Right atrium auricular region (tissue), 2 donors: Measurements from ENCODE around the gene PPP2R2C. TPM values are rescaled to one million over a fixed set of nuclear protein-coding genes. Genes with fewer than 3 reads are reported as not detected.

Source experiments
- DNase-seq: peaks from one replicate; pipeline ENCODE4 v3.0.0-alpha.2; 2019; ENCODE audit warnings: low spot score
- H3K27ac ChIP-seq, 2 donors: fragments of 200-600 bp; sonication (generic); 1 replicate in 1 of 2; 2 replicates in 1 of 2; pipeline ENCODE4 v1.5.1; 2016 to 2019
- H3K27me3 ChIP-seq, 2 donors: fragments of 200-600 bp; sonication (generic); one replicate each; pipeline versions ENCODE4 v1.5.1 to v1.6.0; 2017 to 2019
- H3K36me3 ChIP-seq: fragments of 200-600 bp; sonication (generic); one replicate; pipeline ENCODE4 v1.5.1; 2016
- H3K4me1 ChIP-seq, 2 donors: fragments of 200-600 bp; sonication (generic); one replicate each; pipeline versions ENCODE4 v1.5.1 to v1.6.0; 2017 to 2019
- H3K4me3 ChIP-seq, 2 donors: fragments of 200-600 bp; sonication (generic); 1 replicate in 1 of 2; 2 replicates in 1 of 2; pipeline ENCODE4 v1.5.1; 2017 to 2019; ENCODE audit warnings: mild to moderate bottlenecking in 1 of 2, moderate library complexity in 1 of 2
- H3K9me3 ChIP-seq, 2 donors: fragments of 200-600 bp; sonication (generic); one replicate each; pipeline ENCODE4 v1.5.1; 2019
- CTCF ChIP-seq, 2 donors: fragments of 200-600 bp; sonication (generic); IDR thresholded peaks; one replicate each; pipeline ENCODE4 v1.5.1; 2019; ENCODE audit warnings: antibody characterized with exemption in 2 of 2
- total RNA-seq, 2 donors: library from RNA; depleted of rRNA; stranded (reverse); fragments of >200 nt; gene quantifications; one replicate each; pipeline ENCODE4 v1.1.0, GENCODE V29; 2016

The PPP2R2C gene
- total RNA-seq, 2 donors from 2014 or later, result 4.6 to 5.7 TPM

DNA sequence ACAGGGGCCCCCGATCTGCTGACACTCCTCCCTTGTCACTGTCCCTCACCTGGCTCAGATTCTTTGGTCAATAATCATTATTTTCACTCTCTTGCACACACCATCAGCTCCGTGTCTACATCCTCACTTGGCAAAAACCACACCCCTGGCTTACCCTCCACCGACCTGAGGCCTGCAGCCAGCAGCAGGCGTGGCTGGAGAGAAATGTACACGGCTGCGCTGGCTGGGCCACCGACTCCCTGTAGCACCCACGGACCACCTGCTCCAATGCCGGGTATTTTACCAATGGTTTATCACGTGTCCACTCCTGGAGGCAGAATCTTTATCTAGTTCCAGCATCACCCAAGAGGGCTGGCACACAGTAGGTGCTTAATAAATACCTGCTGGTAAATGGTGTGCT lies 104.3 kb downstream of the PPP2R2C start:
- Histone ChIP-seq H3K9me3 (no peaks in the 10 kb centered on the region), H3K4me3 (no peak overlapping the region), H3K36me3 (no peaks in the 10 kb centered on the region), H3K27ac (no peak overlapping the region), H3K27me3 (no peaks in the 10 kb centered on the region), H3K4me1 (no peaks in the 10 kb centered on the region)
- DNase-seq, result no peak
- no peak for TF ChIP-seq CTCF (IDR thresholded peaks at IDR 0.05)

- Histone ChIP-seq H3K4me3 (no peak overlapping the region), H3K4me1 (no peaks in the 10 kb centered on the region), H3K27ac (no peak overlapping the region), H3K9me3 (no peaks in the 10 kb centered on the region), H3K27me3 (no peaks in the 10 kb centered on the region), H3K36me3 (no peaks in the 10 kb centered on the region)
- DNase-seq, result no peak
- TF ChIP-seq CTCF (IDR thresholded peaks at IDR 0.05), result no peak
Measured at GRCh38 chr4:6367371-6367851, 105.0 kb downstream of the PPP2R2C start.

DNA sequence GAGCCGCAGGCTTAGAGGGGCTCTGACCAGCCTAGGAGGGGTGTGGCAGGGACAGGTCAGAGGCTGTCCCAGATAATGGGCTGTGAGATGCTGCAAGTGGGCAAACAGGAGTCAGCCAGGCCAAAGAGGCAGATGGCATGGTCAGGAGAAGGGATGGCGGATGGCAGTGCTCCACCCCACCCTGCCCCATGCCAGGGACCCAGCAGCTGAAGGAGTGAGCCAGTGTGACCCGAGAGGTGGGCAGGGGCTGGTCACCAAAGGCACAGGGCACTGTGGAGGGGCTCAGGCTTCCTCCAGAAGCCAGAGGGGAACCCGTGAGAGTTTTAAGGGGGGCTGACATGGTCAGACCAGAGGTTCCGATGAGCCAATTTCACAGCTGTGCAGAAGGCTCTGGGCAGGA lies 105.8 kb downstream of the PPP2R2C start:
- DNase-seq, result no peak
- TF ChIP-seq CTCF (IDR thresholded peaks at IDR 0.05), result no peak
- no peaks in the 10 kb centered on the region for H3K27me3 ChIP-seq

GRCh38 chr4:6365545-6366086 lies 106.8 kb downstream of the PPP2R2C start:
- Histone ChIP-seq H3K4me3 (no peak overlapping the region), H3K4me1 (no peaks in the 10 kb centered on the region), H3K9me3 (no peaks in the 10 kb centered on the region), H3K36me3 (no peaks in the 10 kb centered on the region), H3K27ac (no peak overlapping the region), H3K27me3 (no peaks in the 10 kb centered on the region)
- no peak for DNase-seq
- TF ChIP-seq CTCF (IDR thresholded peaks at IDR 0.05), result no peak

More for the DNA sequence above, 105.8 kb downstream of the PPP2R2C start:
- H3K9me3 ChIP-seq, result no peaks in the 10 kb centered on the region
- H3K4me1 ChIP-seq, result no peaks in the 10 kb centered on the region
- no peaks in the 10 kb centered on the region for H3K36me3 ChIP-seq
- H3K4me3 ChIP-seq, result no peak overlapping the region
- H3K27ac ChIP-seq, result no peak overlapping the region

- no peaks in the 10 kb centered on the region for H3K4me1 ChIP-seq
- H3K4me3 ChIP-seq, result no peak overlapping the region
- DNase-seq, result no peak
- no peak for TF ChIP-seq CTCF (IDR thresholded peaks at IDR 0.05)
- no peak overlapping the region for H3K27ac ChIP-seq
- no peaks in the 10 kb centered on the region for H3K27me3 ChIP-seq
- H3K36me3 ChIP-seq, result no peaks in the 10 kb centered on the region
- H3K9me3 ChIP-seq, result no peaks in the 10 kb centered on the region
Measured at GRCh38 chr4:6364581-6364980, 107.8 kb downstream of the PPP2R2C start.

GRCh38 chr4:6364146-6364545 lies 108.3 kb downstream of the PPP2R2C start:
- DNase-seq, result no peak
- no peaks in the 10 kb centered on the region for H3K27me3 ChIP-seq

More at GRCh38 chr4:6364146-6364545, 108.3 kb downstream of the PPP2R2C start:
- no peak for TF ChIP-seq CTCF (IDR thresholded peaks at IDR 0.05)
- H3K4me1 ChIP-seq, result no peaks in the 10 kb centered on the region
- H3K4me3 ChIP-seq, result no peak overlapping the region
- no peaks in the 10 kb centered on the region for H3K9me3 ChIP-seq
- H3K36me3 ChIP-seq, result no peaks in the 10 kb centered on the region
- no peak overlapping the region for H3K27ac ChIP-seq
